ENCODE measurements around the gene MSI1.

Gene MSI1

DNA sequence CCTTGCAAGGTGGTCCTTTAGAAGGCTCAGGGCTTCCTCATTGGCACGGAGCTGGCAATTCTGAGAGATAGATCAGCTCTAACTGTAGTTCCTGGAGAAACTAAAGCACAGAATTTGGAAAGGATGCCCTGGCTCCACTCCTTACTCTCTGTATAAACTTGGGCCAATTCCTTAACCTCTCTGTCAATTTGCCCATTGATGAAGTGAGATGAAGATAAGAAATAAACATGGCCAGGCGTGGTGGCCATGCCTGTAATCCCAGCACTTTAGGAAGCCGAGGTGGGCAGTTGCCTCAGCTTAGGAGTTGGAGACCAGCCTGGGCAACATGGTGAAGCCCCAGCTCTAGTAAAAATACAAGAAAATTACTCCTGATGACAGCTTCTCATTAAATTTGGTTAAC is 34.9 kb upstream of the MSI1 start:
- H3K27ac ChIP-seq: no peak overlapping the region
- H2AFZ ChIP-seq: no peak overlapping the region
- H3K9me3 ChIP-seq (ENCODE audit: control insufficient read depth, low read length): no peaks in the 10 kb centered on the region
- H3K9ac ChIP-seq: no peak overlapping the region
- H3K79me2 ChIP-seq: no peaks in the 10 kb centered on the region
- no peaks in the 10 kb centered on the region for H3K4me1 ChIP-seq
- no peak overlapping the region for H3K4me3 ChIP-seq (ENCODE audit: low read depth, low read length)
- TF ChIP-seq, protein P1, sequence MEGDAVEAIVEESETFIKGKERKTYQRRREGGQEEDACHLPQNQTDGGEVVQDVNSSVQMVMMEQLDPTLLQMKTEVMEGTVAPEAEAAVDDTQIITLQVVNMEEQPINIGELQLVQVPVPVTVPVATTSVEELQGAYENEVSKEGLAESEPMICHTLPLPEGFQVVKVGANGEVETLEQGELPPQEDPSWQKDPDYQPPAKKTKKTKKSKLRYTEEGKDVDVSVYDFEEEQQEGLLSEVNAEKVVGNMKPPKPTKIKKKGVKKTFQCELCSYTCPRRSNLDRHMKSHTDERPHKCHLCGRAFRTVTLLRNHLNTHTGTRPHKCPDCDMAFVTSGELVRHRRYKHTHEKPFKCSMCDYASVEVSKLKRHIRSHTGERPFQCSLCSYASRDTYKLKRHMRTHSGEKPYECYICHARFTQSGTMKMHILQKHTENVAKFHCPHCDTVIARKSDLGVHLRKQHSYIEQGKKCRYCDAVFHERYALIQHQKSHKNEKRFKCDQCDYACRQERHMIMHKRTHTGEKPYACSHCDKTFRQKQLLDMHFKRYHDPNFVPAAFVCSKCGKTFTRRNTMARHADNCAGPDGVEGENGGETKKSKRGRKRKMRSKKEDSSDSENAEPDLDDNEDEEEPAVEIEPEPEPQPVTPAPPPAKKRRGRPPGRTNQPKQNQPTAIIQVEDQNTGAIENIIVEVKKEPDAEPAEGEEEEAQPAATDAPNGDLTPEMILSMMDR (IDR thresholded peaks at IDR 0.05): no peak
- no peak overlapping the region for H3K4me2 ChIP-seq (ENCODE audit: low read length)
- H3K27me3 ChIP-seq (ENCODE audit: control insufficient read depth, insufficient read depth, low read length): no peaks in the 10 kb centered on the region
- no peaks in the 10 kb centered on the region for H3K36me3 ChIP-seq (ENCODE audit: control insufficient read depth, insufficient read depth, low read length)

- no peak overlapping the region for H3K27ac ChIP-seq
- H3K79me2 ChIP-seq: no peaks in the 10 kb centered on the region
- H3K36me3 ChIP-seq (ENCODE audit: control insufficient read depth, insufficient read depth, low read length): no peaks in the 10 kb centered on the region
- no peaks in the 10 kb centered on the region for H3K9me3 ChIP-seq (ENCODE audit: control insufficient read depth, low read length)
- no peak overlapping the region for H3K9ac ChIP-seq
- H3K4me1 ChIP-seq: no peaks in the 10 kb centered on the region
- TF ChIP-seq, protein P1 (IDR thresholded peaks at IDR 0.05): no peak
- no peak overlapping the region for H3K4me2 ChIP-seq (ENCODE audit: low read length)
- H3K27me3 ChIP-seq (ENCODE audit: control insufficient read depth, insufficient read depth, low read length): no peaks in the 10 kb centered on the region
- H2AFZ ChIP-seq: peak overlapping the region; percentile 45
- H3K4me3 ChIP-seq (ENCODE audit: low read depth, low read length): no peak overlapping the region
Observed at GRCh38 chr12:120402217-120402616, 33.3 kb upstream of the MSI1 start.

DNA sequence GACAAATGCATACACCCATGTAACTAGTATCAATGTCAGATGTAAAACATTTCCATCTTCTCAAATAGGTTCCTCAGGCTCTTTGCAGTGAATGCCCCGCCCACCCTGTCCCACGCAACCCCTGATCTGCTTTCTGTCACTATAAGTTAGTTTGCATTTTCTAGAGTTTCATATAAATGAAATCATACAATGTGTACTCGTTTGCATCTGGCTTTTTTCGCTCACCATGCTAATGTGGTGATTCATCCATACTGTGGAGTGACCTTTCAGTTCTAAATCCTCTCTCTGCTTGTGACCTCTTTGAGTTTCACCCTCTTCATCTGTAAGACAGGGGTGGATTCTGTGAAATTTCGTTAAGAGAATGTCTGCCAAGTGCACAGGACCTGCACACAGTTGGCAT is 30.6 kb upstream of the MSI1 start:
- peaks cover 4% of the 10 kb centered on the region for H3K4me1 ChIP-seq
- no peak overlapping the region for H3K4me3 ChIP-seq (ENCODE audit: low read depth, low read length)
- no peaks in the 10 kb centered on the region for H3K27me3 ChIP-seq (ENCODE audit: control insufficient read depth, insufficient read depth, low read length)
- H3K27ac ChIP-seq: no peak overlapping the region
- H3K4me2 ChIP-seq (ENCODE audit: low read length): no peak overlapping the region
- no peak overlapping the region for H3K9ac ChIP-seq
- TF ChIP-seq, protein P1 (IDR thresholded peaks at IDR 0.05): no peak
- no peaks in the 10 kb centered on the region for H3K36me3 ChIP-seq (ENCODE audit: control insufficient read depth, insufficient read depth, low read length)
- no peaks in the 10 kb centered on the region for H3K79me2 ChIP-seq
- no peaks in the 10 kb centered on the region for H3K9me3 ChIP-seq (ENCODE audit: control insufficient read depth, low read length)
- no peak overlapping the region for H2AFZ ChIP-seq

DNA sequence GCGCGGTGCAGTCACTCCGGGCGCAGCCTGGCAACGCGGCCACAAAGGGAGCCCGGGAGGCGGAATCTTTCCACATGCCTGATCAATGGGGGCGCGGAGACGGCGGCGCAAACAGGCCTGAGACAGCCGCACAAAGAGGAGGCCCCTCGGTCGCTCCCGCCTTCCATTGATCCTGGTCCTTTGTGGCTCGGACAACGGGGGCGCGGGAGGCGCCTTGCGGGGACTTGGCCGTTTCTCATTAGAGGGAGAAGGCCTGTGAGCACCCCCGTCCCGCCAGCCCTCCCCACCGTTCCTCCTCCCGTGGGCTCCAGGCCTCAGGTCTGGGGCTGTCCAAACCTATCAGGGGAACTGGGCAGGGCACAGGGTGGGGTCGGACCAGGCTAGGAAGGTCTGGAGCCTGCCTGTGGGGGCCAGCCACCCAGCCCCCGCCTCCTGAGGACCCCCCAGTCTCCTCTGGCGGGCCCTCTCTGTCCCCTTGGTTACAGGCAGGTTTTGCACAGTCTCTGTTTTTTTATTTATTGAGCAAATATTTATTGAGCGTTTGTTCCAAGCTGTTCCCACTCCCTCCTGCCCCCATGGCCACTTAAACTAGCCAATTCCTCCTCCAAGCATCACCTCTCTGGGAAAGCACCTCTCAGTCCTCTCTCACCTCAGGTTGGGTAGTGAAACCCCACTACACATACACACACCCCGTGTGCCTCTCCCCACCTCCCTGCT is 29.0 kb upstream of the MSI1 start:
- Histone ChIP-seq H3K9ac (no peak overlapping the region), H3K36me3 (ENCODE audit: control insufficient read depth, insufficient read depth, low read length) (no peaks in the 10 kb centered on the region), H3K9me3 (ENCODE audit: control insufficient read depth, low read length) (no peaks in the 10 kb centered on the region), H3K4me3 (ENCODE audit: low read depth, low read length) (no peak overlapping the region), H3K4me2 (ENCODE audit: low read length) (no peak overlapping the region), H3K27ac (no peak overlapping the region), H3K4me1 (peaks cover 4% of the 10 kb centered on the region), H3K79me2 (no peaks in the 10 kb centered on the region), H3K27me3 (ENCODE audit: control insufficient read depth, insufficient read depth, low read length) (no peaks in the 10 kb centered on the region), H2AFZ (no peak overlapping the region)
- TF ChIP-seq, protein P1 (IDR thresholded peaks at IDR 0.05): no peak
